HEK293 (cell line): Measurements from ENCODE around the gene CEP55.

Experiments
- CTCF ChIA-PET: fragments of 350-600 bp; formaldehyde crosslinking; extraction: SDS; loops from one replicate; lab custom pipeline; 2021; ENCODE audit warnings: antibody characterized with exemption; lab: Yijun Ruan, JAX
- POLR2A ChIA-PET: fragments of 300-600 bp; formaldehyde crosslinking; extraction: SDS; loops from one replicate; lab custom pipeline; 2020; ENCODE audit warnings: antibody characterized with exemption, inconsistent platforms; lab: Yijun Ruan, JAX
- H3K27ac ChIP-seq: fragments of 200-500 bp; sonication (Bioruptor generic); 2 replicates; pipeline ENCODE4 v1.5.1; 2014; ENCODE audit warnings: low read depth, low read length, control low read depth, inconsistent platforms; ENCODE audit errors: extremely low read depth
- H3K36me3 ChIP-seq, 2 experiments: fragments of 200-500 bp in 1 of 2; sonication (Bioruptor generic) in 1 of 2; 1 replicate in 1 of 2; 2 replicates in 1 of 2; pipeline ENCODE4 v1.5.1; 2014 to 2017; ENCODE audit warnings: inconsistent platforms in 2 of 2, low read length in 2 of 2; ENCODE audit not compliant: control insufficient read depth in 2 of 2, insufficient read depth in 1 of 2
- H3K4me1 ChIP-seq: fragments of 200-500 bp; sonication (Bioruptor generic); 2 replicates; pipeline ENCODE4 v1.5.1; 2014; ENCODE audit warnings: mild to moderate bottlenecking, low read length, inconsistent platforms; ENCODE audit not compliant: control insufficient read depth, insufficient read depth
- H3K4me3 ChIP-seq: 2 replicates; pipeline ENCODE4 v1.5.1; 2011; ENCODE audit warnings: low read depth, mild to moderate bottlenecking, control low read depth, low read length, moderate library complexity
- H3K9me3 ChIP-seq: fragments of 200-500 bp; sonication (Bioruptor generic); 2 replicates; pipeline ENCODE4 v1.5.1; 2014; ENCODE audit warnings: low read depth, low read length, inconsistent platforms; ENCODE audit not compliant: control insufficient read depth, insufficient read depth
- BCL11B ChIP-seq: fragments of 450-650 bp; formaldehyde crosslinking; IDR thresholded peaks from 2 replicates; pipeline ENCODE4 v1.5.1; 2016; ENCODE audit warnings: low read depth, missing biosample characterization, missing genetic modification characterization
- FEZF1 ChIP-seq: fragments of 450-650 bp; formaldehyde crosslinking; IDR thresholded peaks from 2 replicates; pipeline ENCODE4 v1.5.1; 2016; ENCODE audit warnings: missing biosample characterization, missing genetic modification characterization
- HIC1 ChIP-seq: fragments of 450-650 bp; formaldehyde crosslinking; IDR thresholded peaks from 2 replicates; pipeline ENCODE4 v1.5.1; 2016; ENCODE audit warnings: missing biosample characterization, missing genetic modification characterization
- HOXA7 ChIP-seq: sonication (generic); formaldehyde crosslinking; IDR thresholded peaks from 2 replicates; pipeline ENCODE4 v1.8.1; 2022; ENCODE audit warnings: missing genetic modification reagents, borderline replicate concordance
- IKZF3 ChIP-seq: fragments of 450-650 bp; IDR thresholded peaks from 2 replicates; pipeline ENCODE4 v1.5.0; 2018; ENCODE audit warnings: missing biosample characterization, mild to moderate bottlenecking, missing genetic modification characterization, moderate library complexity
- SALL2 ChIP-seq: fragments of 450-650 bp; formaldehyde crosslinking; IDR thresholded peaks from 2 replicates; pipeline ENCODE4 v1.5.0; 2017; ENCODE audit warnings: missing biosample characterization, mild to moderate bottlenecking, missing genetic modification characterization, borderline replicate concordance
- SETDB1 ChIP-seq: IDR thresholded peaks from one replicate; pipeline ENCODE4 v1.6.1; 2017; ENCODE audit warnings: mild to moderate bottlenecking, low read length, moderate library complexity, mixed read lengths; ENCODE audit not compliant: insufficient read length
- SP2 ChIP-seq: fragments of 450-650 bp; formaldehyde crosslinking; IDR thresholded peaks from 2 replicates; pipeline ENCODE4 v1.5.1; 2016; ENCODE audit warnings: missing biosample characterization, missing genetic modification characterization
- SP3 ChIP-seq: fragments of 450-650 bp; formaldehyde crosslinking; IDR thresholded peaks from 2 replicates; pipeline ENCODE4 v1.5.1; 2016; ENCODE audit warnings: missing biosample characterization, missing genetic modification characterization
- YY2 ChIP-seq: fragments of 450-650 bp; formaldehyde crosslinking; IDR thresholded peaks from 2 replicates; pipeline ENCODE4 v1.5.1; 2016; ENCODE audit warnings: missing biosample characterization, missing genetic modification characterization
- ZBTB48 ChIP-seq: fragments of 450-650 bp; formaldehyde crosslinking; IDR thresholded peaks from 2 replicates; pipeline ENCODE4 v1.5.1; 2016; ENCODE audit warnings: missing biosample characterization, missing genetic modification characterization
- ZEB2 ChIP-seq: fragments of 450-650 bp; formaldehyde crosslinking; IDR thresholded peaks from 2 replicates; pipeline ENCODE4 v1.5.1; 2016; ENCODE audit warnings: missing biosample characterization, missing genetic modification characterization
- ZNF114 ChIP-seq: fragments of 450-650 bp; formaldehyde crosslinking; IDR thresholded peaks from 2 replicates; pipeline ENCODE4 v1.5.0; 2017; ENCODE audit warnings: missing biosample characterization, missing genetic modification characterization
- ZNF133 ChIP-seq: fragments of 450-650 bp; formaldehyde crosslinking; IDR thresholded peaks from 2 replicates; pipeline ENCODE4 v1.5.1; 2016; ENCODE audit warnings: missing biosample characterization, missing genetic modification characterization
- ZNF211 ChIP-seq: fragments of 450-650 bp; formaldehyde crosslinking; IDR thresholded peaks from 2 replicates; pipeline ENCODE4 v1.5.1; 2016; ENCODE audit warnings: low read depth, missing biosample characterization, missing genetic modification characterization
- ZNF23 ChIP-seq: fragments of 450-650 bp; formaldehyde crosslinking; IDR thresholded peaks from 2 replicates; pipeline ENCODE4 v1.5.1; 2016; ENCODE audit warnings: missing biosample characterization, missing genetic modification characterization, borderline replicate concordance
- ZNF324 ChIP-seq: fragments of 450-650 bp; formaldehyde crosslinking; IDR thresholded peaks from 2 replicates; pipeline ENCODE4 v1.5.1; 2016; ENCODE audit warnings: missing biosample characterization, missing genetic modification characterization
- ZNF335 ChIP-seq: fragments of 450-650 bp; formaldehyde crosslinking; conservative IDR thresholded peaks from 2 replicates; pipeline ENCODE4 v1.5.1; 2016; ENCODE audit warnings: missing biosample characterization, missing genetic modification characterization
- ZNF350 ChIP-seq: fragments of 450-650 bp; formaldehyde crosslinking; IDR thresholded peaks from 2 replicates; pipeline ENCODE4 v1.5.0; 2017; ENCODE audit warnings: missing biosample characterization, mild to moderate bottlenecking, missing genetic modification characterization
- ZNF37A ChIP-seq: fragments of 450-650 bp; IDR thresholded peaks from 2 replicates; pipeline ENCODE4 v1.5.1; 2018; ENCODE audit warnings: missing biosample characterization, missing genetic modification characterization
- ZNF560 ChIP-seq: fragments of 450-650 bp; formaldehyde crosslinking; IDR thresholded peaks from 2 replicates; pipeline ENCODE4 v1.5.1; 2017; ENCODE audit warnings: missing biosample characterization, missing genetic modification characterization, borderline replicate concordance
- ZNF580 ChIP-seq: fragments of 450-650 bp; formaldehyde crosslinking; IDR thresholded peaks from 2 replicates; pipeline ENCODE4 v1.5.1; 2016; ENCODE audit warnings: missing biosample characterization, missing genetic modification characterization
- ZNF596 ChIP-seq: fragments of 450-650 bp; IDR thresholded peaks from 2 replicates; pipeline ENCODE4 v1.5.0; 2018; ENCODE audit warnings: missing biosample characterization, mild to moderate bottlenecking, missing genetic modification characterization, moderate library complexity
- ZNF660 ChIP-seq: fragments of 450-650 bp; IDR thresholded peaks from 2 replicates; pipeline ENCODE4 v1.5.1; 2018; ENCODE audit warnings: missing biosample characterization, mild to moderate bottlenecking, missing genetic modification characterization
- ZNF747 ChIP-seq: fragments of 450-650 bp; formaldehyde crosslinking; IDR thresholded peaks from 2 replicates; pipeline ENCODE4 v1.5.1; 2016; ENCODE audit warnings: missing biosample characterization, missing genetic modification characterization
- ZSCAN30 ChIP-seq: fragments of 450-650 bp; IDR thresholded peaks from 2 replicates; pipeline ENCODE4 v1.5.1; 2018; ENCODE audit warnings: missing biosample characterization, mild to moderate bottlenecking, missing genetic modification characterization, moderate library complexity
- ZSCAN5A ChIP-seq: fragments of 450-650 bp; formaldehyde crosslinking; IDR thresholded peaks from 2 replicates; pipeline ENCODE4 v1.5.1; 2016; ENCODE audit warnings: missing biosample characterization, missing genetic modification characterization
- TF ChIP-seq, protein P1 (sequence below): fragments of 450-650 bp; formaldehyde crosslinking; IDR thresholded peaks from 2 replicates; pipeline ENCODE4 v1.5.1; 2016; ENCODE audit warnings: missing biosample characterization, missing genetic modification characterization

The CEP55 gene

GRCh38 chr10:93518531-93518930, 22.1 kb downstream of the CEP55 start:
- ChIA-PET CTCF (interaction anchor here (1.1 to 1.3 kb wide), 2 partner anchors 24 to 36 kb away, joined by 3 read pairs; no protein-coding TSS in a partner anchor), POLR2A (no interaction called here)
- TF ChIP-seq ZNF114 (tag by site-specific recombination), result no peak
- no peak for TF ChIP-seq SP2
- TF ChIP-seq ZNF37A (tag by site-specific recombination), result no peak
- no peak for TF ChIP-seq FEZF1 (tag by site-specific recombination)
- no peak for TF ChIP-seq ZBTB48
- TF ChIP-seq ZNF211, result no peak
- no peak for TF ChIP-seq ZNF23 (tag by site-specific recombination)
- no peak for TF ChIP-seq ZNF133 (tag by site-specific recombination)
- no peak for TF ChIP-seq SETDB1
- no peak overlapping the region for H3K4me3 ChIP-seq
- H3K9me3 ChIP-seq, result no peaks in the 10 kb centered on the region
- H3K4me1 ChIP-seq, result no peaks in the 10 kb centered on the region
- H3K27ac ChIP-seq, result no peak overlapping the region
- H3K36me3 ChIP-seq, result peaks cover 59 to 78% of the 10 kb centered on the region in 2 experiments

DNA sequence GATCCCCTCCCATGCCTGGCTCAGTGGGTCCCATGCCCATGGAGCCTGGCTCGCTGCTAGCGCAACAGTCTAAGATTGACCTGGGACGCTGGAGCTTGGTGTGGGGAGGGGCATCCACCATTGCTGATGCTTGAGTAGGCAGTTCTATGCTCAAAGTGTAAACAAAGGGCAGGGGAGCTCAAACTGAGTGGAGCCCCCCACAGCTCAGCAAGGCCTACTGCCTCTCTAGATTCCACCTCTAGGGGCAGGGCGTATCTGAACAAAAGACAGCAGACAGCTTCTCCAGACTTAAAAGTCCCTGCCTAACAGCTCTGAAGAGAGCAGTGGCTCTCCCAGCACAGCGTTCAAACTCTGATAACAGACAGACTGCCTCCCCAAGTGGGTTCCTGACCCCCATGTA, 38.9 kb downstream of the CEP55 start:
- Histone ChIP-seq H3K36me3 (no peaks in the 10 kb centered on the region), H3K4me3 (no peak overlapping the region), H3K9me3 (no peaks in the 10 kb centered on the region), H3K27ac (no peak overlapping the region), H3K4me1 (no peaks in the 10 kb centered on the region)
- POLR2A ChIA-PET, result no interaction called here
- CTCF ChIA-PET, result no interaction called here
- TF ChIP-seq YY2 (tag by site-specific recombination), result no peak
- TF ChIP-seq IKZF3 (tag by site-specific recombination), result no peak
- no peak for TF ChIP-seq ZEB2
- no peak for TF ChIP-seq HIC1
- TF ChIP-seq BCL11B (tag by site-specific recombination), result no peak
- no peak for TF ChIP-seq ZSCAN5A (tag by site-specific recombination)
- TF ChIP-seq ZNF560 (tag by site-specific recombination), result no peak
- no peak for TF ChIP-seq ZNF596 (tag by site-specific recombination)
- no peak for TF ChIP-seq ZSCAN30 (tag by site-specific recombination)
- TF ChIP-seq ZNF580 (tag by site-specific recombination), result no peak
- TF ChIP-seq SALL2, result no peak
- TF ChIP-seq, protein P1, sequence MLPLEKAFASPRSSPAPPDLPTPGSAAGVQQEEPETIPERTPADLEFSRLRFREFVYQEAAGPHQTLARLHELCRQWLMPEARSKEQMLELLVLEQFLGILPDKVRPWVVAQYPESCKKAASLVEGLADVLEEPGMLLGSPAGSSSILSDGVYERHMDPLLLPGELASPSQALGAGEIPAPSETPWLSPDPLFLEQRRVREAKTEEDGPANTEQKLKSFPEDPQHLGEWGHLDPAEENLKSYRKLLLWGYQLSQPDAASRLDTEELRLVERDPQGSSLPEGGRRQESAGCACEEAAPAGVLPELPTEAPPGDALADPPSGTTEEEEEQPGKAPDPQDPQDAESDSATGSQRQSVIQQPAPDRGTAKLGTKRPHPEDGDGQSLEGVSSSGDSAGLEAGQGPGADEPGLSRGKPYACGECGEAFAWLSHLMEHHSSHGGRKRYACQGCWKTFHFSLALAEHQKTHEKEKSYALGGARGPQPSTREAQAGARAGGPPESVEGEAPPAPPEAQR (tag by site-specific recombination), result no peak
- no peak for TF ChIP-seq ZNF324 (tag by site-specific recombination)
- TF ChIP-seq ZNF747, result no peak
- no peak for TF ChIP-seq SP3
- no peak for TF ChIP-seq ZNF350 (tag by site-specific recombination)
- no peak for TF ChIP-seq ZNF335 (tag by site-specific recombination)
- no peak for TF ChIP-seq HOXA7 (CRISPR knock-in tag)
- no peak for TF ChIP-seq ZNF660
